Measurements from ENCODE around the gene GRIN3B. TPM values are rescaled to one million over a fixed set of nuclear protein-coding genes. Genes with fewer than 3 reads are reported as not detected.
A peak's percentile ranks its signal among the peaks of the same experiment; 100 is the strongest.

Gene GRIN3B
- total and polyA plus RNA-seq, 9 of the 15 experiments (the other 6 are each of a cell fraction or from before 2014, with no cell fraction given): 0.06 to 0.95 (median 0.19) TPM; not detected in 6

DNA sequence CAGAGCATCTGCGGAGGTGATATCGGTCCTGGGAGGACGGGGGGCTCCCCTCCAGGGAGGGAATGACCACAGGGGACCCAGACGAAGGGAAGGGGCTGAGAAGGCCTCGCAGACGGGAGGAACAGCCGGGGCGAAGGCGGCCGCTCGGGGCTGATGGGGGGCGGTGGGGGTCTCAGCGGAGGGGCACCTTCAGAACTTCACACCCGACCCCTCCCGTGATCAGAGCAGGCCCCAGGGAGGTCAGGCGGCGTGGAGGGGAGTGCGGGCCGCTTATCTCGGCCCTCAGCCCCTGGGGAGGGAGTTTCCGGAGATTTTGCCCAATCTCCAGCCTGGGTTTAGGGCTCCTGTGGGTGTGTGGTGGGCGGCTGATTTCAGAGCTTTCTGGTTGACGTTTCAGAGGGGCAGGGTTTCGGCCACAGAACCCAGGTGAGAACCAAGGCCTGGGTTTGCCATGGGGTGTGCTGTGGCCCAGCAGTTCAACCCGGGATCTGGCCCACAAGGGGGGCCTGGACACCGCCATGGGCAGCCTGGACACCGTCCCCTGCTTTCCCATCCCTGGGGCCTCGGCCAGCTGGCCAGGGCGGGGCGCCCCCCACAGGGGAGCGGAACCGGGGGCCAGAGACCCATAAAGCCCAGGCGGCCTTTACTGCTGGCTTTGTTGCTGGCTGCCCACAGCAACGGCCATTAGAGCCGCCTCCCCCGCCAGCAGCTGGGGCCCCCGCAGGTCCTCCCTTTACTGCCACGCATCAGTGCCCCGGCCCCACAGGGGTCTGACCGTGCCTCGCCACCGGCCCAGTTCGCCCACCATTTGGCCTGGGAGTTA lies 45.3 kb upstream of the GRIN3B start (continued):
- TF ChIP-seq, protein P1, sequence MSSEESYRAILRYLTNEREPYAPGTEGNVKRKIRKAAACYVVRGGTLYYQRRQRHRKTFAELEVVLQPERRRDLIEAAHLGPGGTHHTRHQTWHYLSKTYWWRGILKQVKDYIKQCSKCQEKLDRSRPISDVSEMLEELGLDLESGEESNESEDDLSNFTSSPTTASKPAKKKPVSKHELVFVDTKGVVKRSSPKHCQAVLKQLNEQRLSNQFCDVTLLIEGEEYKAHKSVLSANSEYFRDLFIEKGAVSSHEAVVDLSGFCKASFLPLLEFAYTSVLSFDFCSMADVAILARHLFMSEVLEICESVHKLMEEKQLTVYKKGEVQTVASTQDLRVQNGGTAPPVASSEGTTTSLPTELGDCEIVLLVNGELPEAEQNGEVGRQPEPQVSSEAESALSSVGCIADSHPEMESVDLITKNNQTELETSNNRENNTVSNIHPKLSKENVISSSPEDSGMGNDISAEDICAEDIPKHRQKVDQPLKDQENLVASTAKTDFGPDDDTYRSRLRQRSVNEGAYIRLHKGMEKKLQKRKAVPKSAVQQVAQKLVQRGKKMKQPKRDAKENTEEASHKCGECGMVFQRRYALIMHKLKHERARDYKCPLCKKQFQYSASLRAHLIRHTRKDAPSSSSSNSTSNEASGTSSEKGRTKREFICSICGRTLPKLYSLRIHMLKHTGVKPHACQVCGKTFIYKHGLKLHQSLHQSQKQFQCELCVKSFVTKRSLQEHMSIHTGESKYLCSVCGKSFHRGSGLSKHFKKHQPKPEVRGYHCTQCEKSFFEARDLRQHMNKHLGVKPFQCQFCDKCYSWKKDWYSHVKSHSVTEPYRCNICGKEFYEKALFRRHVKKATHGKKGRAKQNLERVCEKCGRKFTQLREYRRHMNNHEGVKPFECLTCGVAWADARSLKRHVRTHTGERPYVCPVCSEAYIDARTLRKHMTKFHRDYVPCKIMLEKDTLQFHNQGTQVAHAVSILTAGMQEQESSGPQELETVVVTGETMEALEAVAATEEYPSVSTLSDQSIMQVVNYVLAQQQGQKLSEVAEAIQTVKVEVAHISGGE (CRISPR knock-in tag; IDR thresholded peaks at IDR 0.05): peak in 1 of 3 experiments; percentile 52; a peak in 1 of 6 replicates
- TF ChIP-seq ZNF316 (IDR thresholded peaks at IDR 0.05): no peak
- TF ChIP-seq, protein P2, sequence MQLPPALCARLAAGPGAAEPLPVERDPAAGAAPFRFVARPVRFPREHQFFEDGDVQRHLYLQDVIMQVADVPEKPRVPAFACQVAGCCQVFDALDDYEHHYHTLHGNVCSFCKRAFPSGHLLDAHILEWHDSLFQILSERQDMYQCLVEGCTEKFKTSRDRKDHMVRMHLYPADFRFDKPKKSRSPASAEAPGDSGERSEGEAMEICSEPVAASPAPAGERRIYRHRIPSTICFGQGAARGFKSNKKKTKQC (CRISPR knock-in tag; IDR thresholded peaks at IDR 0.05): no peak
- no peak for TF ChIP-seq PHB2 (IDR thresholded peaks at IDR 0.05; ENCODE audit: low read depth)
- TF ChIP-seq THAP7 (CRISPR knock-in tag; IDR thresholded peaks at IDR 0.05): no peak
- TF ChIP-seq ZNF444 (CRISPR knock-in tag; IDR thresholded peaks at IDR 0.05): no peak
- TF ChIP-seq, protein P3, sequence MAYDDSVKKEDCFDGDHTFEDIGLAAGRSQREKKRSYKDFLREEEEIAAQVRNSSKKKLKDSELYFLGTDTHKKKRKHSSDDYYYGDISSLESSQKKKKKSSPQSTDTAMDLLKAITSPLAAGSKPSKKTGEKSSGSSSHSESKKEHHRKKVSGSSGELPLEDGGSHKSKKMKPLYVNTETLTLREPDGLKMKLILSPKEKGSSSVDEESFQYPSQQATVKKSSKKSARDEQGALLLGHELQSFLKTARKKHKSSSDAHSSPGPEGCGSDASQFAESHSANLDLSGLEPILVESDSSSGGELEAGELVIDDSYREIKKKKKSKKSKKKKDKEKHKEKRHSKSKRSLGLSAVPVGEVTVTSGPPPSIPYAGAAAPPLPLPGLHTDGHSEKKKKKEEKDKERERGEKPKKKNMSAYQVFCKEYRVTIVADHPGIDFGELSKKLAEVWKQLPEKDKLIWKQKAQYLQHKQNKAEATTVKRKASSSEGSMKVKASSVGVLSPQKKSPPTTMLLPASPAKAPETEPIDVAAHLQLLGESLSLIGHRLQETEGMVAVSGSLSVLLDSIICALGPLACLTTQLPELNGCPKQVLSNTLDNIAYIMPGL (CRISPR knock-in tag; IDR thresholded peaks at IDR 0.05): no peak
- TF ChIP-seq ZNF280B (CRISPR knock-in tag; IDR thresholded peaks at IDR 0.05): no peak
- no peak for TF ChIP-seq ZZZ3 (IDR thresholded peaks at IDR 0.05)
- no peak for TF ChIP-seq MCM5 (IDR thresholded peaks at IDR 0.05; ENCODE audit: low read depth)
- no peak for TF ChIP-seq MYBL2 (IDR thresholded peaks at IDR 0.05; ENCODE audit: low read depth)
- TF ChIP-seq MYBL2 (CRISPR knock-in tag; IDR thresholded peaks at IDR 0.05; ENCODE audit: borderline replicate concordance): no peak
- no peak for TF ChIP-seq BDP1 (IDR thresholded peaks at IDR 0.05; ENCODE audit: insufficient read depth, insufficient read length)
- TF ChIP-seq ZNF785 (CRISPR knock-in tag; IDR thresholded peaks at IDR 0.05): no peak
- TF ChIP-seq ZSCAN32 (CRISPR knock-in tag; IDR thresholded peaks at IDR 0.05): no peak
- TF ChIP-seq TBL1XR1 (IDR thresholded peaks at IDR 0.05; ENCODE audit: low read length in 2 of 2): no peak; a peak in 1 of 4 replicates
- no peak for TF ChIP-seq ZFP91 (CRISPR knock-in tag; IDR thresholded peaks at IDR 0.05)
- no peak for TF ChIP-seq SLC30A9 (CRISPR knock-in tag; IDR thresholded peaks at IDR 0.05)

All from K562 (cell line).